GM11168 (cell line): ENCODE results near the gene AKT3.
"Not testable (repeated sequence)": the region's sequence is repeated elsewhere in the genome, so short reads cannot be mapped to it uniquely, and the experiment has no call there.

Experiments used
- in situ Hi-C: fragments of 300-500 bp; cut with MboI; formaldehyde crosslinking; loops from one replicate; pipeline ENCODE4 v1.12.0; 2022; ENCODE audit warnings: low sequenced_read_pairs; ENCODE audit not compliant: unreplicated experiment

AKT3 gene

DNA sequence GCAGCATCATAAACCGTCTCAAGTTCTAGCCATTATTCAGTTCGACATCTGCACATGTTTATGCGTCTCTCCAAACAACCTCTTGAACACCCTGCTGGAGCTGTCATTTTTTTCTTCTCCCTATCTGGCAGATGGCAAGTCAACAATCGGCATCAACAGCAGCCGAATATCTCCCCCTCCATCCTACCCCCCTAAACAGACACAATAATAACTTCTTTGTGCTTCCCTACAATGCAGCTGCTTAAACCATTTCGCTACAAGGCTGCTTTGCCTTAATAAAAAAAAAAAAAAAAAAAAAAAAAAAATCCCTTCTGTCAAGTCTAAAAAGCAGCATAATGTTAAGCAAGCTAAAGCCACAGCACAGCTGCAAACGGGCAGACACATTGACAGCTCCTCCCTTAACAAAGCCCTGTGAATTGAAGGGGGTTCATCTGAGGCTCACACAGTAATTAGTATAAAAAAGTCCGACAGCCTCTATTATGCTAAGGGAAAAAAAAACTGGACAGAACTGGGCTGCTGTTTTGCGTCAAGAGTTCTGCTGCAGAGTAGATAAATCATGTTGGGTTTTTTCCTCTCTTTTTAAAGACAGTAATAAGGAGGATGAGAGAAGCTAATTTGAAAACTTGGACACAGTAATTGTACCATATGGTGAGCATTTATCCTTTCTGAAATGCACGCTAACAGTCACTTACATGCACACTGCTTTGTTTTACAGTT, 136.4 kb downstream of the AKT3 start:
- in situ Hi-C loops, result no loop called here

DNA sequence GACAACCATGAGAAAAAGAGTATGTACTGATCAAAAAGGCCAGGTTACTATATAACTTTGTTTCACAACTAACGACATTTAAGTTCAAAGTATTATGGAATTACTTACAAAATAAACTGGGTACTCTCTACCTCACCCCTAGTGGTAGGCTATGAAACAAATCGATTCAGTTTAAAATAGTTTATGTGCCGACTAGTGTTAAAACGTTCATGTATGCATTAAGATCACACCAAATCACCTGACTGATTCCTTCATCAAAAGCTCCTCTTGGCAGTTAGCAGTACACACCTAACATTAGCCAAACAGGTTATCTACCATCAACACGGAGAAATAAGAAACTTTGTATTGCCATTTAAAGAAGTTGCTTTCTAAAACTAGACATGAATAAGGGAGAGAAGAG, 137.1 kb downstream of the AKT3 start:
- in situ Hi-C loops, result no loop called here

DNA sequence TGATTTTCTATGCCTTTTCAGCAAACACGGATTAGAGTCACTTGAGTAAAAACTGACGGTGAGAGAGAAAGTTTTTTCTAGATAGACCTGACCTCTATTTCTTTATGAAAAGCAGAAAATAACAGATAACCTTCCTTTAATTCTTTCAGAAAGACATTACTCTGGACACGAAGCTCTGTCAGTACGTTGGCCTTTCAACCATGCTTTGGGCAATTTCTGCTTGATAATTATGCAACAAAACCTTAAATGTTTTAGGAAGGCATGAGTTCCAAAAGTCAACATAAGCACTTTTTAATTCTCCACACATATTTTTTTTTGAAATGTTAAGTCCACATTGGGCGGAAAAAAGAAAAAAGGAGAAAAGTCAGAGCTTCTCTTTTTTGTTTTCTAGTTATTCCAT, 137.8 kb downstream of the AKT3 start:
- in situ Hi-C loops, result no loop called here

DNA sequence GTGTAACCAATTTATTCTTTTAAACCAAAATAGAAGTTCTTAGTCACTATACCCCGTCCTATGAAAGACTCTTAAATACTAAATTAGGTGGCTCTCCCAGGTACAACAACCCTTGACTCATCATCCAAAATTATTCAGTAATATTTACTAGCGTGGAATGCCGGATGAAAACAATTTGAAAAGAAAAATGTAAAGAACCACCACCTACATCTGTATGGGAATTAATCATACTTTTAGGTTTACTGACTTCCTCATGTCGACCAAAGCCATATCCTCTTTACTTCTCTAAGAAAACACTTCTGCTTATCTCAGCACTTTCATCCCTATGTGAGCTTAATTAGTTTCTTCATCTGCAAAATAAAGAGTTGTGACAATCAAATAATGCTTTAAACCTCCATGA, 139.6 kb downstream of the AKT3 start:
- in situ Hi-C loops, result no loop called here

DNA sequence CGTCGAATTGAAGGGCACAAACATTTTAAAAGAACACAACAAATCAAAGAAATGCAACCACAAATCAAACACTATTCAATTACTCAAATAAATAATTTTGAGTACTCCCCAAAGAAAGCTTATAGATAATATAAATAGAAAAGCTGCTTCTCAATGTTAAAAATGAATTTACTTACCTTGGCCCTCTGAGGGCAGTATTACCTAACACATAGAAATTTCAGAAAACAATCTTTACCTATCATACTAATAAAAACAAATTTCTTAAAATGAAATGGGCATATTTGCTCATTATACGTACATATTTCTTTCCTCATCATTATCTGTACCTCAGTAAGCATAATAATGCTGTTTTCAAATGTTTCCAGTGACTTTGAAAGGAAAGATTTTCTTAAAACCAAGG, 141.8 kb downstream of the AKT3 start:
- in situ Hi-C loops, result no loop called here

DNA sequence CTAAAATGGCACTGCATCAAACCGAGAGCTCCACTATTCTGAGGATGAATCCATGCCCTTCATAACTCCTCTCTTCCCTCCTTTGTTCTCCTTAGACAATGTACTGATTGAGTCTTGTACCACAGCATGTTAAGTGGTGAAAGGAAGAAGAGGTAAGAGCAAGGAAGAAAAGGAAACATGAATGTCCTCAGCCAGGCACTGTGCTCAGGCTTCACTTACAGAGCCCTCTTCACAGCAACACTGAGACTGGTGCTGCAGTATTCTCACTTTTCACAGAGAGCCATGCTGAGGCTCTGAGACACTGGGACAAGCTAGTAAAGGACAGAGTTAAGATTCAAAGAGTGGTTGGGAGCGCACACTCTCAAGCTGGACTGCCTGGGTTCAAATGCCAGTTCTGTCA, 143.5 kb downstream of the AKT3 start:
- in situ Hi-C loops, result no loop called here

DNA sequence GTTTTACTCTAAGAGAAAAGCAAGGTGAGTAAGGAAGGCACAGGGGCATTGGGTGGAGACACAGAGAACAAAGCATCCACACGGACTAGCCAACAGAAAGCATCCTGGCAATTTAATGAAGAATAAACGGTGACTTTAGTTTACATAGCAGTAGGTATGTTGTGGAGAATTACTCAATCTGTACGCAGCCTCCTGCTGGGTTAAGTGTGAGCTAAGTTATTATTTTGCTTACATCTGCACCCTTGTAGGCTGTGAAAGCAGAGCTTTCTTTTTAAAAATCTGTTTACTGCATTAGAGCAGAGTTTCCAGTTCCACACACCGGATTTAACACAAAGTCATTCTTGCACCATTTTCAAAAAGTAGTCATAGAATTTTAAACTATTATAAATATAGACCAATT, 144.5 kb downstream of the AKT3 start:
- in situ Hi-C loops, result no loop called here

DNA sequence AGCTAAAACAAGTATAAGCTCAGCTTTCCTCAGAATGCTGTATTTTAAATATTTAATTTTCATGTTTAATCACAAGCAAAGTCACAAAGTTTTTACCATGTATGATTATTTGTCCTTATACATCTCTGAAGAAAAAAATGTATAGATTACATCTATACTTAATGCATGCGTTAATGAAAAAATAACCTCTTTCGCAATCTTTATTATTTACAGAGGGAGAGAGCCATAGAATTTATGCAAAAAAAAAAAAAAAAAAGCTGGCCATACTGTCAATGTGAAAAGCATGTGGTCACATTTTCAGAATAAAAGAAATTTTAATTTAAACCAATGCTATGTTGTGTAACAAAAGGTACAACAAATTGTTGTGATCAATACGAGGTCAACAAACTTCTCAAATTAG, 148.2 kb downstream of the AKT3 start:
- in situ Hi-C loops, result no loop called here

DNA sequence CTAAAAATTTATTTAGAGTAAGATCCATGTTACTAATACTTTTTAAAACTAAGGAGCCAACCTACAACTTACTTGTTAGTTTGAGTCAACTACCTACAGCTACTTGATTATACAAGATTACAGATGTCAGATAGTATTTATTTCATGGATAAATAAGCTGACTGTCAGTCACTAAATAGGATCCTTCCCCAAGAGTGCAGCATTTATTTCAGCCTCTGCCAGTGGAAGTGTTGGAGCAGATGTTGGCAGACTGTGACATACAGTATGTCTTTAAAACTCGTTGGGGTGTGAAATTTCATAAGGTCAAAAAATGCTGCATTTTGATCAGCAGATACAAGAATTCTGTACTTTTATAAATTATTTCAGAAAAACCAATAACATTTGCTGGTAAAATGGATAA, 156.2 kb downstream of the AKT3 start:
- in situ Hi-C loops, result no loop called here

DNA sequence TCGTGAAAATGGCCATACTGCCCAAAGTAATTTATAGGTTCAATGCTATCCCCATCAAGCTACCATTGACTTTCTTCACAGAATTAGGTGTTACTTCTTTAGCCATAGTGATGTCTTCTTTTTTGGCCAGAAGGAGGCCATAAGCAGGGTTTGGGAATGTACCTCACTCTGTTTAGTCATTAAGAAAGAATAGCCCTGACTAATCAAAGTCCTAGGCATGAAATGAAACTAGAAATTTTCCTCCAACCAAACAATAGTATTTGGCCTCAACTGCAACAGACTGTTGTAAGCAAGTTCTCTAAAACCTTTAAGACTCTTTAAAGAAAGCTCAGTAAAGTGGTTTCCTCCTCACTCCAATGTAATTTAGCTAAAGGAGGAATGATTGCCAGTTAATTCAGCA, 163.9 kb downstream of the AKT3 start:
- in situ Hi-C loops, result no loop called here

DNA sequence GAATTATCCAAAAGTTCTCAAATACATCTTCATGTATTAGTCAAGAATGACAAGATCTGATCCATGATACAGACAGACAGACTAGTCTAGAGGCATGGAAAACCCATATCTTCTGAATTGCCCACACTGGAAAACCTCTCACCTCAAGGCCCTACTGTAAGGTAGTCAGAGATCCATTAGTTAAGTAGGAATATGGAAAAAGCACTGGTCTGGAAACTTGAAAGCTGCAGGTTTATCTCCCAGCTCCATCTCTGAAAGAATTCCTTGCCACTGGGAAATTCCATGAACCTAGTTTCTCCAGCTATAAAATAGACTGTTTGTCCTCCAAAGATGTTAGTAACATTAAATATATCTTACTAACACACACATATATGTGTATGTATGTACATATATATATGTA, 169.2 kb downstream of the AKT3 start:
- in situ Hi-C loops, result no loop called here

DNA sequence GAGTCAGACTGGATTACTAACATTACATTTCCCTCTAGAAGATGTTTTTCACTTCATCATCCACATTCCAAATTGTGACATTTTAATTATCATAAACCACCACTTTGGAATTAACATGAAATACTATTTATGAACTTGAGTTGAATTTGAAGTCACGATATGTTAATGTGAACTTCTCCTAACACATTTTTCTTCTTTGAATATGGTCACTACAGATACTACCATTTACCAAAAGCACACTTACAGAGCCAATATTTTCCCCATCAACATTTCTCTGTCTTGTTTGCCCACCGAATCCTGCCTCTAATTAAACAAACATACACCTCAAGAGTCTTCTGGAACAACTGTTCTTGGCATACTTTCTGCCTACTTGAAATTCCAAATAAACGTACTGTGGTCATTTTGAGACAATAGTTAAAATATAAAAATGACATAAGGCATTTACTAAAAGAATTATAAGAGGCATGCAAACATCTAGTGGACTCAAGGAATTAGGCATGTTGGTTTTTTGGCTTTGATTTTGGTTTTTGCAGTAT, 177.4 kb downstream of the AKT3 start:
- in situ Hi-C loops, result no loop called here

DNA sequence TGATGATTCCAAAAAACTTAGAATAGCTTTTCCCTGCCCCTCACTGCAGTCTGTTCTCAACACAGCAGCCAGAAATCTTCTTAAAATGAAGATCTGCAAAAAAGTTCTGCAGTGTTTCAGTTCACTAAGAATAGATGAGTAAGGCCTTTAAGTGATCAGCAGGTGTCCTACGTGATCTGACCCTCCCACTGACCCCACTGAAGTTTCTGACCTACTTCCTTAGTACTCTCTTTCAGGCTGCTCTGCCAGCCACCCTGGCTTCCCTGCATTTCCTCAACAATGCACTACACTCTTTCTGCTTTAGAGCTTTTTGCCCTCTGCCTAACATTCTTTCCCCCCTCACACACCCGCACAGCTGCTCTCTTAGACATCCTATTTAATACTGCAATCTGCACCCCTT, 182.5 kb downstream of the AKT3 start:
- in situ Hi-C loops, result no loop called here

DNA sequence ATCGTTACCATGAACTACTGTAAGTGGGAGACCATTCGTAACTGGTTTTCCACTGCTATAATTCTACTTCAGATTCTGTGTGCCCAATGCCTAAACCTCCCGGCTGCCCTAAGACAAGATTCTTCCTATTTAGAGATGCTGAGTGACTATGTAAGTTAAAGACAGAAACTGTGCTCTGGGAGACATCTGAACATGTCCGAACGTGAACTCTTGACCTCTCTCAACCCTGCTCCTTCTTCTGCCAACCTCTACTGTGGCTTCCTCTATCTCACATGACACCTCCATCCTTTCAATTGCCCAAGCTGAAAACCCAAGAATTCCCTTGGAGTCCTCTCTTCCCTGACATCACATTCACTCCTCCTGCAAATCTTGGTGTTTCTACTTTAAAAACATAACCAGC, 182.9 kb downstream of the AKT3 start:
- in situ Hi-C loops, result no loop called here

DNA sequence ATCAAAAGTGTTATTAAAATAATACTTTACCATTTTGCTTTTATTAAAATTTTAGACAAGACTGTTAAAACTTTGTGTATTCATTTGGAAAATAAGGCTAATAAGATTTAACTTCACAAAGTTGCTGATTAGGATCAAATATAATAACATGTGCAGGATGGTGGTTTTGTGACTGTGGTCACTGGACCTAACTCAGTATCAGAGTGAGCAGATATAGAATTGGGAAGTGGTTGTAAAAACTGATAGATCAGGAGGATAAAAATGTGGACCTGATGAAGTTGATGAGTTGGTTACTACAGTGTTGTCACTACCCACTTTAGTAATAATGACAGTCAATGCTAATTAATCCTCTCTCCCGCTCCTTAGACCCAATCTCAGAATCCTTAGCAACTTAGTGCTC, 186.4 kb downstream of the AKT3 start:
- in situ Hi-C loops, result no loop called here

DNA sequence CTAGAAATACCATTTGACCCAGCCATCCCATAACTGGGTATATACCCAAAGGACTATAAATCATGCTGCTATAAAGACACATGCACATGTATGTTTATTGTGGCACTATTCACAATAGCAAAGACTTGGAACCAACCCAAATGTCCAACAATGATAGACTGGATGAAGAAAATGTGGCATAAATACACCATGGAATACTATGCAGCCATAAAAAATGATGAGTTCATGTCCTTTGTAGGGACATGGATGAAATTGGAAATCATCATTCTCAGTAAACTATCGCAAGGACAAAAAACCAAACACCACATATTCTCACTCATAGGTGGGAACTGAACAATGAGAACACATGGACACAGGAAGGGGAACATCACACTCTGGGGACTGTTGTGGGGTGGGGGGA, 187.9 kb downstream of the AKT3 start:
- in situ Hi-C loops, result not testable (repeated sequence)

DNA sequence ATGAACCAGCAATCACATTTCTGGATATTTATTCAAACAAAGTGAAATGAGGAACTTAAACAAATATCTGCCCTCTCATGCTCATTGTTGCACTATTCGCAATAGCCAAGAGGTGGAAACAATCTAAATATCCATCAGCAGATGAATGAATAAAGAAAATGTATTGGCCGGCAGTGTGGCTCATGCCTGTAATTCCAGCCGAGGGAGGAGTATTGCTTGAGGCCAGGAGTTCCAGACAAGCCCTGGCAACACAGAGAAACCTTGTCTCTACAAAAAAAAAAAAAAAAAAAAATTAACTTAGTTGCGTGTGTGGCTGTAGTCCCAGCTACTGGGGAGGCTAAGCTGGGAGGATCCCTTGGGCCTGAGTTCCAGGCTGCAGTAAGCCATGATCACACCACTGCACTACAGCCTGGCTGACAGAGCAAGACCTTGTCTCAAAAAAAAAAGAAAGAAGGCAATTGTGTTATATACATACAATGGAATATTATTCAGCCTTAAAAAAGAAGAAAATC, 191.4 kb downstream of the AKT3 start:
- in situ Hi-C loops, result no loop called here

DNA sequence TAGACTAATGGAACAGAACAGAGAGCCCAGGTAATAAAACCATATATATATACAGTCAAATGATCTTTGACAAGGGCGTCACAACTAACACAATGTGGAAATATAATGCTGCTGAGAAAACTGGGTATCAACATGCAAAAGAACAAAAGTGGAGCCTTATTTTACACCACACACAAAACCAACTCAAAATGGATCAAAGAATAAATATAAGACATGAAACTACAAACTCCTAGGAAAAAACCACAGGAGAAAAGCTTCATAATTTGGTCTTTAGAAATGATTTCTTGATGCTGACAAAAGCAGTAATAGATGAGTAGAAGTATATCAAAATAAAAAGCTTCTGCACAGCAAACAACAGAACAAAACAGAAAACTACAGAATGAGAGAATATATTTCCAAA, 192.2 kb downstream of the AKT3 start:
- in situ Hi-C loops, result no loop called here

DNA sequence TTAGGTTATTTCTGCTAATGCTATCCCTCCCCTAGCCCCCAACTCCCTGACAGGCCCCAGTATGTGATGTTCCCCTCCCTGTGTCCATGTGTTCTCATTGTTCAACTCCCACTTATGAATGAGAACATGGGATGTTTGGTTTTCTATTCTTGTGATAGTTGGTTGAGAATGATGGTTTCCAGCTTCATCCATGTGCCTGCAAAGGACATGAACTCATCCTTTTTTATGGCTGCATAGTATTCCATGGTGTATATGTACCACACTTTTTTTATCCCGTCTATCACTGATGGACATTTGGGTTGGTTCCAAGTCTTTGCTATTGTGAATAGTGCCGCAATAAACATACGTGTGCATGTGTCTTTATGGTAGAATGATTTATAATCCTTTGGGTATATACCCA, 200.5 kb downstream of the AKT3 start:
- in situ Hi-C loops, result not testable (repeated sequence)

DNA sequence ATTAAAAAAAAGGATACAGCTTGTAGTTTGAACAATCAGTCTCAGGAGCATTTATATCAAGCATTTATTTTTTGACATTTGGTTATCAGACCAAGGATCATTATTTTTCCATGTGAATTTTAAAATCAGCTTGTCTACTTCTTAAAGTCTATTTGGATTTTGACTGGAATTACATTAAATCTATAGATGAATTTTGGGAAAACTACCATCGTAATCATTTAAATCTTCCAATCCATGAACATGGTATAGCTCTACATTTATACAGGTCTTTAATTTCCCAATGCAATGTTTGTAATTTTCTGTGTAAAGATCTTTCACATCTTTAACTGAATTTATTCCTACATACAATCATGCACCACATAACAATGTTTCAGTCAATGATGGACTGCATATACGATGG, 203.2 kb downstream of the AKT3 start:
- in situ Hi-C loops, result no loop called here

DNA sequence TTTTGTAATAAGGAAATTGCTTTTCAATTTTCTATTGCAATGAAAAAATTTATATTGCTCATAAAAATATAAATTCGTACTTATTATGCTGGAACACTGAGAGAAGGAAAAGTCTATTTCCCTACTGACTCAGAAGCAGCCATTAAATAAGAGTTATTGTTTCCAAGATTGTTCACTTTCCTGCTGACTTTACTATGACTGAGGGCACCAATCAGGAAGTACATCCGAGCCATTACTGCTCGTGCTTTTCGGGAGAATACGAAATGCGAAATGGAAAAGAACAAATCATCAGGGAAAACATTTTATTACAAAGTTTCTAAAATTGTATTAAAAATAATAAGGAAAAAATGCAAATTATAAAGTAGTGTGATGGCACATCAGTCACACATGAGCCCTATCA, 204.8 kb downstream of the AKT3 start:
- in situ Hi-C loops, result no loop called here

DNA sequence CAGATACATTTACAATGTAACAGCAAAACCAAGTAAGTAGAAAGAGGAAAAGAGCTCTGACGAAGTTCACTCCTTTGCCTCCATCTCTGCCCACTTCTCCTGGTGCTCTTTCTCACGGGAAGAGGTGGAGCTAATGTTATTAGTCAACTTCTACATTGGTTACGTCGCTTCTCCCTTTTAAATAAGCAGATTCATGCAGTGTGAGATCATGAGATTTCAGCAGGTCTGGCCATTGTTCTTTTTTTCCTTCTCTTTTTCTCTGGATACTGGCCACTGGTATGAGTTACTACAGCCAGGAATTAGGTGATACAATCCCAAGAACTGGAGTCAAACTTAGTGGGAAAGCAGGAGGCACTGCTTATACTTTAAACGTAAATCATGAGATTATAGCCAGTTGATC, 207.1 kb downstream of the AKT3 start:
- in situ Hi-C loops, result no loop called here
